HL-60 (cell line): ENCODE data around the gene TRAPPC3L.

Experiments used
- DNase-seq, 2 experiments: peaks; one replicate each; pipeline ENCODE4 v3.0.0-alpha.2; 2010 to 2020; ENCODE audit warnings: low read depth in 1 of 2, low spot score in 1 of 2
- H3K27ac ChIP-seq: fragments of 250-450 bp; sonication (Bioruptor Pico); replicated peaks from 2 replicates; pipeline ENCODE4 v1.5.1; 2020; ENCODE audit warnings: mild to moderate bottlenecking, moderate library complexity
- H3K27me3 ChIP-seq: fragments of 250-450 bp; sonication (Bioruptor Pico); 2 replicates; pipeline ENCODE4 v1.5.1; 2021; ENCODE audit warnings: mild to moderate bottlenecking, moderate library complexity; ENCODE audit not compliant: insufficient read depth, poor library complexity, severe bottlenecking
- H3K4me3 ChIP-seq: replicated peaks from 2 replicates; pipeline ENCODE4 v1.5.1; 2011; ENCODE audit warnings: mild to moderate bottlenecking, control low read depth, low read length; ENCODE audit not compliant: insufficient read depth
- GABPA ChIP-seq: IDR thresholded peaks from 2 replicates; pipeline ENCODE4 v1.6.1; 2012; ENCODE audit warnings: low read depth
- POLR2AphosphoS5 ChIP-seq: IDR thresholded peaks from 2 replicates; pipeline ENCODE4 v1.6.1; 2012; ENCODE audit warnings: low read depth
- REST ChIP-seq: IDR thresholded peaks from 2 replicates; pipeline ENCODE4 v1.6.1; 2012; ENCODE audit warnings: low read depth; ENCODE audit not compliant: insufficient replicate concordance
- SPI1 ChIP-seq: IDR thresholded peaks from 2 replicates; pipeline ENCODE4 v1.6.1; 2012; ENCODE audit warnings: low read depth, mild to moderate bottlenecking, borderline replicate concordance
- TF ChIP-seq, protein P1 (sequence below): IDR thresholded peaks from one replicate; pipeline ENCODE4 v1.5.1; 2011; ENCODE audit warnings: low read length, control low read depth, inconsistent platforms; ENCODE audit not compliant: insufficient read depth

Gene TRAPPC3L

GRCh38 chr6:116528133-116528532 lies 17.4 kb downstream of the TRAPPC3L start:
- H3K27me3 ChIP-seq, result no peaks in the 10 kb centered on the region
- no peak for TF ChIP-seq GABPA
- no peak for TF ChIP-seq REST
- TF ChIP-seq SPI1, result no peak
- TF ChIP-seq, protein P1, sequence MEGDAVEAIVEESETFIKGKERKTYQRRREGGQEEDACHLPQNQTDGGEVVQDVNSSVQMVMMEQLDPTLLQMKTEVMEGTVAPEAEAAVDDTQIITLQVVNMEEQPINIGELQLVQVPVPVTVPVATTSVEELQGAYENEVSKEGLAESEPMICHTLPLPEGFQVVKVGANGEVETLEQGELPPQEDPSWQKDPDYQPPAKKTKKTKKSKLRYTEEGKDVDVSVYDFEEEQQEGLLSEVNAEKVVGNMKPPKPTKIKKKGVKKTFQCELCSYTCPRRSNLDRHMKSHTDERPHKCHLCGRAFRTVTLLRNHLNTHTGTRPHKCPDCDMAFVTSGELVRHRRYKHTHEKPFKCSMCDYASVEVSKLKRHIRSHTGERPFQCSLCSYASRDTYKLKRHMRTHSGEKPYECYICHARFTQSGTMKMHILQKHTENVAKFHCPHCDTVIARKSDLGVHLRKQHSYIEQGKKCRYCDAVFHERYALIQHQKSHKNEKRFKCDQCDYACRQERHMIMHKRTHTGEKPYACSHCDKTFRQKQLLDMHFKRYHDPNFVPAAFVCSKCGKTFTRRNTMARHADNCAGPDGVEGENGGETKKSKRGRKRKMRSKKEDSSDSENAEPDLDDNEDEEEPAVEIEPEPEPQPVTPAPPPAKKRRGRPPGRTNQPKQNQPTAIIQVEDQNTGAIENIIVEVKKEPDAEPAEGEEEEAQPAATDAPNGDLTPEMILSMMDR, result no peak
- no peak for TF ChIP-seq POLR2AphosphoS5
- H3K4me3 ChIP-seq, result no peak overlapping the region
- no peak overlapping the region for H3K27ac ChIP-seq
- DNase-seq, result no peak

- H3K27ac ChIP-seq, result no peak overlapping the region
- DNase-seq, result no peak
- no peak overlapping the region for H3K4me3 ChIP-seq
- H3K27me3 ChIP-seq, result no peaks in the 10 kb centered on the region
- TF ChIP-seq GABPA, result no peak
These were observed 21.2 kb downstream of the TRAPPC3L start for GRCh38 chr6:116524236-116524635.

- DNase-seq, result no peak
- H3K4me3 ChIP-seq, result no peak overlapping the region
- no peaks in the 10 kb centered on the region for H3K27me3 ChIP-seq
- no peak overlapping the region for H3K27ac ChIP-seq
- TF ChIP-seq REST (no peak), SPI1 (no peak), POLR2AphosphoS5 (no peak), GABPA (no peak)
- TF ChIP-seq, protein P1, result no peak
These were observed 22.6 kb downstream of the TRAPPC3L start for GRCh38 chr6:116522896-116523295.

- H3K27me3 ChIP-seq, result no peaks in the 10 kb centered on the region
- no peak overlapping the region for H3K27ac ChIP-seq
- no peak for TF ChIP-seq REST
- TF ChIP-seq SPI1, result no peak
- TF ChIP-seq, protein P1, result no peak
- TF ChIP-seq POLR2AphosphoS5, result no peak
- no peak for TF ChIP-seq GABPA
- no peak overlapping the region for H3K4me3 ChIP-seq
- DNase-seq, result no peak
These were observed 26.7 kb downstream of the TRAPPC3L start for GRCh38 chr6:116518621-116519368.
